PC-9 (cell line): Measurements from ENCODE around the gene TAP2. TPM values are rescaled to one million over a fixed set of nuclear protein-coding genes. Genes with fewer than 3 reads are reported as not detected.

Experiments used
- Bru-seq: library from RNA; stranded (reverse); fragments of 400-500 nt; gene quantifications from one replicate; lab custom pipeline; 2021; lab: Mats Ljungman, UMichigan
- BruChase-seq, 2 experiments: library from RNA; stranded (reverse); fragments of 400-500 nt; gene quantifications; one replicate each; lab custom pipeline; 2021; lab: Mats Ljungman, UMichigan
- BruUV-seq: library from RNA; stranded (reverse); fragments of 400-500 nt; replicated peaks from 2 replicates; lab custom pipeline; 2021; lab: Mats Ljungman, UMichigan
- CTCF ChIA-PET: fragments of 300-600 bp; sonication (Branson Sonifier 250); formaldehyde crosslinking; loops from one replicate; lab custom pipeline; 2022; ENCODE audit warnings: antibody characterized with exemption; lab: Charles Lee
- POLR2A ChIA-PET: fragments of 300-600 bp; sonication (Branson Sonifier 250); formaldehyde crosslinking; loops from one replicate; lab custom pipeline; 2022; ENCODE audit warnings: antibody characterized with exemption; ENCODE audit not compliant: unreplicated experiment; lab: Charles Lee
- DNase-seq, 2 experiments: peaks; one replicate each; pipeline versions ENCODE4 v3.0.0 to v3.0.0-alpha.2; 2015 to 2022; ENCODE audit warnings: mixed read lengths in 1 of 2
- H2AFZ ChIP-seq: fragments of 200-600 bp; sonication (generic); 2 replicates; pipeline ENCODE4 v1.8.1; 2017; ENCODE audit warnings: antibody characterized with exemption
- H3F3A ChIP-seq: fragments of 200-600 bp; sonication (generic); 2 replicates; pipeline ENCODE4 v1.8.1; 2017; ENCODE audit warnings: antibody characterized with exemption, mild to moderate bottlenecking, low read depth; ENCODE audit not compliant: insufficient read depth
- H3K27ac ChIP-seq: fragments of 200-600 bp; sonication (generic); 2 replicates; pipeline ENCODE4 v1.6.1; 2016; ENCODE audit warnings: mixed run types
- H3K27me3 ChIP-seq: fragments of 200-600 bp; sonication (generic); 2 replicates; pipeline ENCODE4 v1.6.1; 2016; ENCODE audit warnings: low read depth, mixed run types; ENCODE audit not compliant: insufficient read depth
- H3K36me3 ChIP-seq: fragments of 200-600 bp; sonication (generic); 2 replicates; pipeline ENCODE4 v1.6.1; 2016; ENCODE audit warnings: low read depth, mixed run types
- H3K4me1 ChIP-seq: fragments of 200-600 bp; sonication (generic); replicated peaks from 2 replicates; pipeline ENCODE4 v1.6.1; 2016; ENCODE audit warnings: mixed run types; ENCODE audit not compliant: insufficient read depth
- H3K4me2 ChIP-seq: fragments of 200-600 bp; sonication (generic); 2 replicates; pipeline ENCODE4 v1.6.1; 2017; ENCODE audit warnings: mixed run types
- H3K4me3 ChIP-seq: fragments of 200-600 bp; sonication (generic); 2 replicates; pipeline ENCODE4 v1.6.1; 2016; ENCODE audit warnings: mixed run types
- H3K79me2 ChIP-seq: fragments of 200-600 bp; sonication (generic); 2 replicates; pipeline ENCODE4 v1.6.1; 2017; ENCODE audit warnings: low read depth, mixed run types
- H3K9me2 ChIP-seq: fragments of 200-600 bp; sonication (generic); 2 replicates; pipeline ENCODE4 v1.8.1; 2017; ENCODE audit warnings: mild to moderate bottlenecking; ENCODE audit not compliant: insufficient read depth
- H3K9me3 ChIP-seq: fragments of 200-600 bp; sonication (generic); 2 replicates; pipeline ENCODE4 v1.8.1; 2016; ENCODE audit warnings: low read depth; ENCODE audit not compliant: insufficient read depth
- H4K20me1 ChIP-seq: fragments of 200-600 bp; sonication (generic); 2 replicates; pipeline ENCODE4 v1.8.1; 2017; ENCODE audit not compliant: insufficient read depth
- CTCF ChIP-seq: fragments of 200-600 bp; sonication (generic); conservative IDR thresholded peaks from 2 replicates; pipeline ENCODE4 v1.6.1; 2017; ENCODE audit warnings: mixed run types, antibody characterized with exemption, mild to moderate bottlenecking, moderate library complexity
- EZH2 ChIP-seq: fragments of 200-600 bp; sonication (generic); IDR thresholded peaks from 2 replicates; pipeline ENCODE4 v1.8.0; 2017; ENCODE audit warnings: antibody characterized with exemption, low read depth
- intact Hi-C: fragments of 100-400 bp; cut with micrococcal nuclease; formaldehyde crosslinking; loops from one replicate; pipeline ENCODE4 v1.10.0; 2022; ENCODE audit not compliant: unreplicated experiment
- long read RNA-seq: library from polyadenylated mRNA; stranded (forward); transcript quantifications from one replicate; pipeline ENCODE4 v2.0.0, GENCODE V29; 2022
- total RNA-seq: library from RNA; stranded (reverse); gene quantifications from 2 replicates; pipeline ENCODE4 v1.2.3, GENCODE V29; 2021

The TAP2 gene
- total RNA-seq (70.6 and 91.2 TPM in 2 replicates), Bru-seq, nascent RNA (percentile 72 among the genes with signal in this experiment), BruChase-seq, experiment 1, labeled RNA remaining after a 2-hour chase (percentile 84 among the genes with signal in this experiment), BruChase-seq, experiment 2, labeled RNA remaining after a 6-hour chase (percentile 94 among the genes with signal in this experiment)
- long read RNA-seq, partial matches to known transcripts = 3 of 10 reads
- long read RNA-seq, other reads (novel, unspliced or antisense) = 6 of 10 reads

GRCh38 chr6:32838114-32838958 is at the start of gene TAP2:
Gene TAP2, minus strand, starts transcription at chr6:32838739. Its CDS starts 506 bp downstream, at chr6:32838233.
- Histone ChIP-seq H2AFZ (peak within 1 kb of the TSS; percentile 89), H3K27me3 (no peaks in the 10 kb centered on the region), H3K79me2 (no peaks in the 10 kb centered on the region), H3K27ac (peak within 1 kb of the TSS; percentile 21; the same call in 1 of the 2 replicates), H4K20me1 (no peaks in the 10 kb centered on the region), H3K4me1 (peaks cover 13% of the 10 kb centered on the region), H3K9me3 (no peaks in the 10 kb centered on the region), H3K36me3 (no peaks in the 10 kb centered on the region), H3K4me3 (peak within 1 kb of the TSS; percentile 68), H3F3A (0 out of 2 replicates have a peak, but pooled peaks cover 9% of the 10 kb centered on the region), H3K4me2 (peak within 1 kb of the TSS; percentile 95), H3K9me2 (no peaks in the 10 kb centered on the region)
- intact Hi-C loops = loop anchor here (1.0 to 2.0 kb wide), 6 partner anchors 15 to 411 kb away; partner anchors contain the start of gene TAP1
- BruUV-seq = no TSS peak
- ChIA-PET POLR2A (interaction anchor here (0.6 to 1.0 kb wide), 6 partner anchors 16 to 370 kb away, joined by 3 to 9 read pairs (median 3); partner anchors contain the start of genes HLA-DOB and RING1), CTCF (interaction anchor here (0.5 to 2.7 kb wide), 25 partner anchors 11 to 710 kb away, joined by 3 to 49 read pairs (median 5); partner anchors contain the start of genes HLA-DMA, PSMB9 and TAP1)
- DNase-seq = peak; percentile 79 to 96
- TF ChIP-seq EZH2 (no peak), CTCF (peak; percentile 93)

GRCh38 chr6:32887616-32888015 is 49.1 kb upstream of the TAP2 start:
- H2AFZ ChIP-seq = no peak overlapping the region
- POLR2A ChIA-PET = no interaction called here

More at GRCh38 chr6:32887616-32888015, 49.1 kb upstream of the TAP2 start:
- H3K79me2 ChIP-seq = no peaks in the 10 kb centered on the region
- no TSS peak for BruUV-seq
- no peak overlapping the region for H3K4me2 ChIP-seq
- H3K4me3 ChIP-seq = no peak overlapping the region
- H3F3A ChIP-seq = no peaks in the 10 kb centered on the region
- DNase-seq = no peak
- no peak for TF ChIP-seq EZH2
- no peak for TF ChIP-seq CTCF
- H3K36me3 ChIP-seq = no peaks in the 10 kb centered on the region
- H3K9me3 ChIP-seq = no peaks in the 10 kb centered on the region
- CTCF ChIA-PET = interaction anchor here (1.6 kb wide), 1 partner anchor 97 kb away, joined by 3 read pairs; no protein-coding TSS in a partner anchor
- intact Hi-C loops = no loop called here
- no peak overlapping the region for H3K27ac ChIP-seq
- H3K4me1 ChIP-seq = no peaks in the 10 kb centered on the region
- no peaks in the 10 kb centered on the region for H3K9me2 ChIP-seq
- H4K20me1 ChIP-seq = no peaks in the 10 kb centered on the region
- no peaks in the 10 kb centered on the region for H3K27me3 ChIP-seq
